NK-92 (cell line): Measurements from ENCODE around the gene NDEL1.

Source experiments
- DNase-seq: peaks from one replicate; lab custom pipeline; 2025; ENCODE audit not compliant: unreplicated experiment; lab: John Stamatoyannopoulos, UW

The NDEL1 gene

GRCh38 chr17:8413328-8413727, 22.4 kb upstream of the NDEL1 start:
- no peak for DNase-seq

- no peak for DNase-seq
These were observed 21.7 kb upstream of the NDEL1 start for GRCh38 chr17:8413938-8414337.

GRCh38 chr17:8417806-8418205, 17.9 kb upstream of the NDEL1 start:
- no peak for DNase-seq

GRCh38 chr17:8418471-8418870, 17.2 kb upstream of the NDEL1 start:
- no peak for DNase-seq

GRCh38 chr17:8419305-8419704, 16.4 kb upstream of the NDEL1 start:
- no peak for DNase-seq

- DNase-seq: no peak
These were observed 15.4 kb upstream of the NDEL1 start for GRCh38 chr17:8420041-8420934.

- no peak for DNase-seq
These were observed 14.1 kb upstream of the NDEL1 start for GRCh38 chr17:8421571-8421970.

- DNase-seq: no peak
These were observed 9.5 kb upstream of the NDEL1 start for GRCh38 chr17:8426094-8426720.

- no peak for DNase-seq
These were observed 8.9 kb upstream of the NDEL1 start for GRCh38 chr17:8426802-8427201.

GRCh38 chr17:8430966-8431365, 4.7 kb upstream of the NDEL1 start:
- DNase-seq: no peak

- no peak for DNase-seq
These were observed 622 bp downstream of the NDEL1 start for GRCh38 chr17:8436169-8436843.

- DNase-seq: no peak
These were observed 1.1 kb downstream of the NDEL1 start for GRCh38 chr17:8436844-8437171.

GRCh38 chr17:8438441-8438840, 2.8 kb downstream of the NDEL1 start:
- DNase-seq: no peak

GRCh38 chr17:8439681-8440080, 4.0 kb downstream of the NDEL1 start:
- no peak for DNase-seq

- DNase-seq: no peak
These were observed 6.0 kb downstream of the NDEL1 start for GRCh38 chr17:8441690-8442089.

- DNase-seq: no peak
These were observed 6.6 kb downstream of the NDEL1 start for GRCh38 chr17:8442310-8442709.

GRCh38 chr17:8443756-8444155, 8.1 kb downstream of the NDEL1 start:
- no peak for DNase-seq

GRCh38 chr17:8444494-8444893, 8.8 kb downstream of the NDEL1 start:
- no peak for DNase-seq

GRCh38 chr17:8445536-8445935, 9.9 kb downstream of the NDEL1 start:
- DNase-seq: no peak

- DNase-seq: no peak
These were observed 12.1 kb downstream of the NDEL1 start for GRCh38 chr17:8447799-8448198.

- no peak for DNase-seq
These were observed 12.6 kb downstream of the NDEL1 start for GRCh38 chr17:8448310-8448709.

GRCh38 chr17:8451933-8452614, 16.4 kb downstream of the NDEL1 start:
- DNase-seq: no peak
